Activated T-helper 1 cell treated with anti-CD3 and anti-CD28 coated beads, Interleukin-2, amount 50 U/mL, for 16 hours (primary cell): Measurements from ENCODE around the gene PTPRG.

ENCODE experiments used
- DNase-seq, 2 donors: peaks; one replicate each; pipeline ENCODE4 v3.0.0-alpha.2; 2020; ENCODE audit warnings: low read depth in 1 of 2, low spot score in 1 of 2

Gene PTPRG

GRCh38 chr3:61616586-61616985 is 55.2 kb downstream of the PTPRG start:
- DNase-seq: no peak

DNA sequence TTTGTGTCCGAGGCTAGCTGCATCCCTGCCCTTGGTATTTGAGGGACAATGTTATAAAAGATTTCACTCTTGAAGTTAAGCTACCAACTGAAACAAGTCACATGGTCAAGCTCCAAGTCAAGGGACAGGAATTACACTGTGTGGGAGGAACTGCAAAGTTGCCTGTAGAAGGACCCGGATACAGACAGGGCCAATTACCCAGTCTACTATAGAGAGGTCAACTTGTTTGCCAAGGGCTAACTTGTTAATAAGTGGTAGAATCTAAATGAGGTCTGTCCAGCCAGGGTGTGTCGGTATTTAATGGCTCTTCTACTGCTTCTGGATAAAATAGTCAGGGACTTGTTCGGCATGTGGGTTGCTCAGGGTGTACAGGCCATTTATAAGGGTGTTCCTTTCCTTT is 55.7 kb downstream of the PTPRG start:
- DNase-seq: no peak

DNA sequence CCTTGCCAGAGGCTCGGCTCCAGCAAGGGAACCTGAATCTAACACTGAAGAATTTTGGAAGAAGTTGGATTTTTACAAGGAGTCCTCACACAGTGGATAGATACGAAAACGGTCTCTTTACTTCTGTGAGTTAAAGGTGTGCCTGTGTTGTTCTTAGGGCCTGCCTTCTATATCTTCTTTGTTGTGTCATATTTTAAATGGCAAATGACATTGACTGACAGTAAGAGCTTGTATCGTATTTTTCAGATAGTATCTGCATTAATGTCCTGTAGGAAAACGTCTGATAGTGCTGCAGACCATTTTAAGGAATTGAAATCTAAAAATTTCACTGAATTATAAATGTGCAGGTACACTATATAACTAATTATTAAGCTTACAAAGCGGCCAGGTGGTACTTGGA is 56.3 kb downstream of the PTPRG start:
- no peak for DNase-seq

- no peak for DNase-seq
These were observed 56.9 kb downstream of the PTPRG start for GRCh38 chr3:61618231-61618630.

DNA sequence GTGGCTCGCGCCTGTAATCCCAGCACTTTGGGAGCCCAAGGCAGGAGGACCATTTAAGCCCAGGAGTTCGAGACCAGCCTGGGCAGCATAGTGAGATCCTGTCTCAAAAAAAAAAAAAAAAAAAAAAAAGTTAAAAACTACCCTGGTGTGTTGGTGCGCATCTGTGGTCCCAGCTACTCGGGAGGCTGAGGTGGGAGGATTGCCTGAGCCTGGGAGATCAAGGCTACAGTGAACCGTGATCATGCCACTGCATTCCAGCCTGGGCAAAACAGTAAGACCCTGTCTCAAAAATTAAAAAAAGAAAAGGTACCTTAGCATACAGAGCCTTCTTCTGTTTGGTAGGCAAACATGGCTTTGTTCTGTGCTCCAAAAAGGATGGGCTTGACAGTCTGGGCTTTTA is 57.5 kb downstream of the PTPRG start:
- DNase-seq: no peak

DNA sequence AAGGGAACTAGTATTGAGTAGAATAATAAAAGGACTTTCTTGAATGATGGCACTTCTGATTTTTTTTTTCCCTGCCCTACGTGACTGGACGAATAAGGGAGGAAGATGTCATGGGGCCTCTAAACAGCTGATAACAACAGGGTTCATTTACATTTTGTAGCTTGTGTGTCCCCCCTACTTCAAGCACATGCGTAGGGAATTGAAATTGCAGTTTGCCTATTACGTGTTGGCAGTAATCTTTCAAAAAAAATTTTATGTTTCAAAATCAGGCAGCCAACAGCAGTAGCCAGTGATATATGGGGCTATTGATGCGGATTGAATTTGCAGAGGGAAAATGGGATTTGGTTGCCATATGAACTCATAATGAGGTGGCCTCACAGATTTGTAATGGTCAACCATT is 58.7 kb downstream of the PTPRG start:
- no peak for DNase-seq

DNA sequence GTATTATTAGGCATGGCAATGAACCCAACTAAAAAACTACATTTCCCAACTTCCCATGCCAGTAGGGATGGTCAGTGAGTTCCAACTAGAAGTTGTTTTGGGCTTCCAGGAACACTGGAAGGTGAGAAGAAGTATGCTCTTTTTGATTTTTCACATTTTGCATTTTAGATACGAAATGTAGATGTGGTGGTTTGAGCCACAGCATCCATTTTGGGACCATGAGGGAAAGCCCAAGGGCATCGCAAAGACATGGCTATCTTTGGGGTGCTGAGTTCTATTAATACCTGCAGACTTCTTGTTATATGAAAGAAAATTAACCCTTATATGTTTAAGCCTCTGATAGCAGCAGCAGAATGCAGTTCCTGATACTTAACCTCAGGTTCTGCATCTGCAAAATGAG is 62.9 kb downstream of the PTPRG start:
- no peak for DNase-seq

- no peak for DNase-seq
These were observed 64.1 kb downstream of the PTPRG start for GRCh38 chr3:61625429-61625828.

- DNase-seq: no peak
These were observed 65.1 kb downstream of the PTPRG start for GRCh38 chr3:61626484-61626883.

GRCh38 chr3:61627768-61628185 is 66.4 kb downstream of the PTPRG start:
- no peak for DNase-seq

DNA sequence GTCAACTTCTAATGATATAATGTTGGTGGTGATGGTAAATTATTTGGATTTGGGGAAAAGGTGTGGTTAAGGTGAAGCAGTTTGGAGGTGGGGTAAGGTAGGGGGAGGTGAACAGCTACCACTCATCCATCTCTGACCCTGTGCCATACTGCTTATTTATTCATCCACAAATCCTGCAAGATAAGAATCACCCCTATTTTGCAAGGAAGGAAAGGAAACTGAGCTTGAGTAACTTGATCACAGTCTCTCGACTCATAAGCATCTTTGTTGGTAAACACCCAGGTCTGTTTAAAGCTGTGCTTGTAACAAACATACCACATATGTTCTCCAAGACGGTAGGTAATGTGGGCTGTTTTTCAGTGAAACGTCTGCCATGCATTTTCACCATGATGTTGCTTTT is 67.3 kb downstream of the PTPRG start:
- DNase-seq: no peak

DNA sequence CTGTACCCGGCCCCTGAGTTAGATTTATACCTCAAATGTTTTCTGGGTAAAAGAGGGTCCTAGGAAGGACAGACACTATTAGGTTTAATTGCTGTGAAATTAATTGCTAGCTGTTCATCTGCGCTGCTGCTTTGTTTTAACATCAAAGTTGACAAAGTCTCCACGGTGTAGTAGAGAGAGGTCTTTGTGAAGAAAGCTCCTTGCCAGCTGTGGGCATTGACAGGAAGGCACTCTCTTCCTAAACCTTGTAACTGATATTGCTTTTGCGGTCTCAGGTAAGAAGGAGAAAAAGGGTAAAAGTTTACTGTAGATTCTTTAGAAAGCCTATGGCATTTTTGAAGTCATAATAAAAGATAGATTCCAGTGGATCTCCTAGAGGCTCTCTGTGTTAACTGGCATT is 68.1 kb downstream of the PTPRG start:
- DNase-seq: no peak

DNA sequence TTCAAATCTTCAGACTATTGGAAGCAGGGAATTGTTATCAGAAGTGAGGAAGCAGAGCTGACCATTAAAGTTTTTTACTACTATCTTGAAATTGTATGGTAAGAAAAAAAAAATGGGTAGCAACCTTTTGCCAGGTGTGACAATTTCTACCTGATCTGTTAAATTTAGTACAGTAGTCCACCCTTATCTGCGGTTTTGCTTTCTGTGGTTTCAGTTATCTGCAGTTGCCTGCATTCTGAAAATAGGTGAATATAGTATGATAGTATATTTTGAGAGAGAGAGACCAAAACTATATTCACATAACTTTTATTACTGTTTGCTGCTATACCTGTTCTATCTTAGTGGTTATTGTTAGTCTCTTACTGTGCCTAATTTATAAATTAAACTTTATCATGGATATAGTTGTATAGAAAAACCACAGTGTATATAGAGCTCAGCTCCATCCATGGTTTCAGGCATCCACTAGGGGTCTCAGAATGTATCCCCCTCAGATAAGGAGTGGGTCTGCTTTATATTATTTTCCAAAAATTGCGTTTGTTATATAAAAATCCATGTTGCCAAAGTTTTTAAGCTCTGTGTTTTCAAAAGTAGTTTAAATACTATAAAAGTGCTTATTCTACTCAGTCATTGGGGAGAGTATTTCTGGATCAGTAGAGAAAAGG is 69.9 kb downstream of the PTPRG start:
- no peak for DNase-seq

GRCh38 chr3:61632568-61633175 is 71.3 kb downstream of the PTPRG start:
- DNase-seq: no peak

- DNase-seq: no peak
These were observed 73.3 kb downstream of the PTPRG start for GRCh38 chr3:61634678-61635077.

GRCh38 chr3:61637088-61638051 is 76.0 kb downstream of the PTPRG start:
- DNase-seq: no peak

- DNase-seq: no peak
These were observed 77.4 kb downstream of the PTPRG start for GRCh38 chr3:61638741-61639140.

DNA sequence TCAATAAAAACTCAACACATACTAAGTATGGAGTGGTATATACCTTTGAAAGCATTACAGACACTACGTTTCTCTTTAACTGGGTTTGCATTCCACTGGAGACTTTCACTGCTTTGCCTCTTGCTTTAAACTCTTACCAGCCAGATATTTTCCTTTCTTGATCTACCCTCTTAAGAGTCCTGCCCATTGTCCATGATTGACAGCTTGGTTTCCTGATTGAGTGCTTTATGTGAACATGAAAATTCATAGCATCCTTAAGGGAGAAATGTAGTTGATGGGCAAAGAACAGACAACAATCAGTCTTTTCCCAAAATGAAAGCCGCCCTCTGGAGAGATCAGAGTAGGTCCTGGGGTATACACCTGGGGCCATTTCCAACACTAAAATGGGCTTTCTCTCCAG is 78.6 kb downstream of the PTPRG start:
- no peak for DNase-seq

DNA sequence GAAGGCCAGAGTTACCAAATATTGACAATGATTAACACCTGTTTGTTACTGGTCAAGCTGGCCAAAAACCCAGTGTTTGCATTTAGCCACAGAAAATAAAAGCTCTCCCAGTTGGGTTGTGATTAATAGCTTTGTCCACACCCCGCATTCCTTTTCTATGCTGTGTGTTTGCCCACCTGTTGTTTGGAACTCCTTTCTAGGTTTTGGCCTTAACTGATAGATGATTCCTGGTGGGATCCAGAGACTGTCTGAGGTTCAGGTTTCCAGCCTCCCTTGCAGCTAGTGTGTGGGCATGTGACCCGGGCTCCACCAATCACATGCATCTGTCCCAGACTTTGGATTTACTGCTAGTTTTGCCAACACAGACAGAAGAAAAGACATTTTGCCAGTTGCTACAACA is 83.8 kb downstream of the PTPRG start:
- no peak for DNase-seq

- no peak for DNase-seq
These were observed 85.0 kb downstream of the PTPRG start for GRCh38 chr3:61646360-61646759.

DNA sequence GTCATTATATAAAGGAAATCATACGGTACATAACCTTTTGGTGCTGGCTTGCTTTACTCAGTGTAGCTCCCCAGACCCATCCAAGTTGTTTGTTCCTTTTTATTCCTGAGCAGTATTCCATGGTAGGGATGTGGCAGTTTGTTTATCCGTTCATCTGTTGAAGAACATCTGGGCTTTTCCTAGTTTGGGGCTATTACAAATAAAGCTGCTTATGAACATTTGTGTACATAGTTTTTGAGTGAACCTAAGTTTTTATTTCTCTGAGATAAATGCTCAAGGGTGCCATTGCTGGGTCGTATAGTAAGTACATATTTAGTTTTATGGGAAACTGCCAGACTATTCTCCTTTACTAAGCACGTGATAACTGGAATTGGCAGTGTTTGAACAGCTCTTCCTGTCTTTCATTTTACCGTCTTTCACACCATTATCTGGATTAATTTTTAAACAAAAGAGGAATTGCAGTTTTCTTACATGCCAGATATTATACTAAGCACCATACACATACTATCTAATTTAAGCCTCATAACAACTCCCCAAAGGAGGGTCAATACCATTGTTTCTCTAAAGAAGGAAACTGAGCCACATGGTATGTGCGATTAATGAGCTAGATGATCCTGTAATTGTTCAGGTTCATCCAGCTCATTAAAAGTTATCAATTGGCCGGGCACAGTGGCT is 85.6 kb downstream of the PTPRG start:
- no peak for DNase-seq

GRCh38 chr3:61648481-61648880 is 87.1 kb downstream of the PTPRG start:
- DNase-seq: no peak
